Measurements from ENCODE around the gene KCTD14. TPM values are rescaled to one million over a fixed set of nuclear protein-coding genes. Genes with fewer than 3 reads are reported as not detected.
A peak's percentile ranks its signal among the peaks of the same experiment; 100 is the strongest.

KCTD14 gene
- total RNA-seq, 1 experiment from 2014 or later = 12.6 TPM

- peak; percentile 97 for ATAC-seq
- Mint-ChIP-seq H3K4me3 (no peak overlapping the region), H3K4me1 (peaks cover 11% of the 10 kb centered on the region), H3K27ac (no peak overlapping the region), H3K36me3 (no peaks in the 10 kb centered on the region), H3K27me3 (ENCODE audit: low read depth) (no peaks in the 10 kb centered on the region), H3K9me3 (no peaks in the 10 kb centered on the region)
- ChIA-PET CTCF (interaction anchor here (0.6 to 1.5 kb wide), 12 partner anchors 21 to 398 kb away, joined by 3 to 12 read pairs (median 4); partner anchors contain the start of genes KCTD14 and NDUFC2), POLR2A (no interaction called here)
- TF ChIP-seq GRHL2 (CRISPR knock-in tag; IDR thresholded peaks at IDR 0.05; ENCODE audit: insufficient replicate concordance, severe bottlenecking) = no peak
- TF ChIP-seq CTCF (IDR thresholded peaks at IDR 0.05) = peak; percentile 61
- DNase-seq (ENCODE audit: low spot score) = peak; percentile 34
Observed at GRCh38 chr11:78000193-78000592, 22.9 kb downstream of the KCTD14 start.

GRCh38 chr11:77999446-78000030 lies 23.5 kb downstream of the KCTD14 start:
- Mint-ChIP-seq H3K9me3 (no peaks in the 10 kb centered on the region), H3K27ac (no peak overlapping the region), H3K27me3 (ENCODE audit: low read depth) (no peaks in the 10 kb centered on the region), H3K4me3 (no peak overlapping the region), H3K4me1 (peaks cover 14% of the 10 kb centered on the region), H3K36me3 (no peaks in the 10 kb centered on the region)
- ATAC-seq (no peak), DNase-seq (ENCODE audit: low spot score) (no peak)
- ChIA-PET CTCF (interaction anchor here (0.6 to 1.5 kb wide), 12 partner anchors 21 to 397 kb away, joined by 3 to 12 read pairs (median 4); partner anchors contain the start of genes KCTD14 and NDUFC2), POLR2A (no interaction called here)
- TF ChIP-seq CREB1 (CRISPR knock-in tag; IDR thresholded peaks at IDR 0.05) (no peak), NR2C2 (CRISPR knock-in tag; IDR thresholded peaks at IDR 0.05) (no peak), JAZF1 (CRISPR knock-in tag; IDR thresholded peaks at IDR 0.05) (no peak), AR (CRISPR knock-in tag; IDR thresholded peaks at IDR 0.05) (no peak), ATF3 (CRISPR knock-in tag; conservative IDR thresholded peaks at IDR 0.05) (no peak), ZMAT4 (CRISPR knock-in tag; IDR thresholded peaks at IDR 0.05) (no peak), AFF4 (CRISPR knock-in tag; IDR thresholded peaks at IDR 0.05; ENCODE audit: borderline replicate concordance) (no peak), E2F5 (CRISPR knock-in tag; IDR thresholded peaks at IDR 0.05) (no peak), MLX (CRISPR knock-in tag; IDR thresholded peaks at IDR 0.05) (no peak), NR3C1 (CRISPR knock-in tag; conservative IDR thresholded peaks at IDR 0.05; ENCODE audit: low read depth) (no peak), E2F4 (CRISPR knock-in tag; IDR thresholded peaks at IDR 0.05; ENCODE audit: borderline replicate concordance, low read depth) (no peak), USF1 (CRISPR knock-in tag; IDR thresholded peaks at IDR 0.05) (no peak), ERG (CRISPR knock-in tag; IDR thresholded peaks at IDR 0.05) (no peak)

Measured in WTC11 (cell line).